Panc1 (cell line): ENCODE results near the gene ALK. TPM values are rescaled to one million over a fixed set of nuclear protein-coding genes. Genes with fewer than 3 reads are reported as not detected.
"Not testable (repeated sequence)": the region's sequence is repeated elsewhere in the genome, so short reads cannot be mapped to it uniquely, and the experiment has no call there.

Experiments used
- ATAC-seq: fragments of 200-7000 bp; cut with Tn5 transposase; 2 replicates; pipeline ENCODE4 v1.9.1; 2020; ENCODE audit warnings: mild to moderate bottlenecking, moderate library complexity
- BruUV-seq: library from RNA; stranded (reverse); fragments of 400-500 nt; replicated peaks from 2 replicates; lab custom pipeline; 2021; lab: Mats Ljungman, UMichigan
- CTCF ChIA-PET: fragments of 300-600 bp; sonication (Branson Sonifier 250); formaldehyde crosslinking; loops from one replicate; lab custom pipeline; 2022; ENCODE audit warnings: antibody characterized with exemption; lab: Charles Lee
- POLR2A ChIA-PET: fragments of 300-600 bp; sonication (Branson Sonifier 250); formaldehyde crosslinking; loops from one replicate; lab custom pipeline; 2022; ENCODE audit warnings: antibody characterized with exemption; lab: Charles Lee
- DNase-seq: peaks from one replicate; pipeline ENCODE4 v3.0.0-alpha.2; 2010; ENCODE audit warnings: low read depth, low spot score
- H3K27ac ChIP-seq: 2 replicates; pipeline ENCODE4 v1.5.1; 2011; ENCODE audit warnings: mild to moderate bottlenecking, low read length, inconsistent platforms
- H3K27me3 ChIP-seq: fragments of 200-500 bp; sonication (Bioruptor generic); 2 replicates; pipeline ENCODE4 v1.6.0; 2014; ENCODE audit warnings: low read length, inconsistent platforms; ENCODE audit not compliant: control insufficient read depth, insufficient read depth
- H3K36me3 ChIP-seq: fragments of 200-500 bp; sonication (Bioruptor generic); 2 replicates; pipeline ENCODE4 v1.5.1; 2014; ENCODE audit warnings: inconsistent platforms, mild to moderate bottlenecking, low read length, moderate library complexity; ENCODE audit not compliant: control insufficient read depth, insufficient read depth
- H3K4me1 ChIP-seq: 2 replicates; pipeline ENCODE4 v1.5.1; 2011; ENCODE audit warnings: inconsistent platforms, mild to moderate bottlenecking, low read length, moderate library complexity; ENCODE audit not compliant: control insufficient read depth, insufficient read depth
- H3K4me3 ChIP-seq, 2 experiments: 2 replicates each; pipeline ENCODE4 v1.5.1; 2011 to 2012; ENCODE audit warnings: low read depth in 2 of 2, low read length in 2 of 2, mild to moderate bottlenecking in 2 of 2, inconsistent platforms in 1 of 2, moderate library complexity in 1 of 2
- H3K9me3 ChIP-seq: fragments of 200-500 bp; sonication (Bioruptor generic); 2 replicates; pipeline ENCODE4 v1.5.1; 2014; ENCODE audit warnings: low read depth, mild to moderate bottlenecking, inconsistent platforms, low read length, moderate library complexity; ENCODE audit not compliant: control insufficient read depth, insufficient read depth
- POLR2AphosphoS5 ChIP-seq: IDR thresholded peaks from 2 replicates; pipeline ENCODE4 v1.6.1; 2012; ENCODE audit warnings: mild to moderate bottlenecking, low read depth, low read length, moderate library complexity
- SIN3A ChIP-seq: IDR thresholded peaks from 2 replicates; pipeline ENCODE4 v1.6.1; 2012; ENCODE audit warnings: low read depth, mild to moderate bottlenecking, low read length, moderate library complexity, borderline replicate concordance; ENCODE audit not compliant: insufficient read depth
- TCF7L2 ChIP-seq: IDR thresholded peaks from 2 replicates; pipeline ENCODE4 v1.6.1; 2011; ENCODE audit warnings: mild to moderate bottlenecking, low read depth, low read length, inconsistent platforms
- in situ Hi-C: cut with HindIII; loops from 2 replicates; pipeline ENCODE4 v1.10.0; 2016; ENCODE audit warnings: low sequenced_read_pairs, low pct_unique_long_range_greater_than_20kb
- intact Hi-C: fragments of 100-400 bp; cut with micrococcal nuclease; formaldehyde crosslinking; loops from one replicate; pipeline ENCODE4 v1.10.0; 2022; ENCODE audit not compliant: unreplicated experiment
- total RNA-seq: library from RNA; stranded (reverse); gene quantifications from one replicate; pipeline ENCODE4 v1.2.1, GENCODE V29; 2021; ENCODE audit not compliant: unreplicated experiment
- TF ChIP-seq, protein P1 (sequence below): fragments of 450-650 bp; IDR thresholded peaks from 2 replicates; pipeline ENCODE4 v1.5.1; 2017; ENCODE audit warnings: mild to moderate bottlenecking

ALK gene
- total RNA-seq, 1 experiment from 2014 or later = not detected

DNA sequence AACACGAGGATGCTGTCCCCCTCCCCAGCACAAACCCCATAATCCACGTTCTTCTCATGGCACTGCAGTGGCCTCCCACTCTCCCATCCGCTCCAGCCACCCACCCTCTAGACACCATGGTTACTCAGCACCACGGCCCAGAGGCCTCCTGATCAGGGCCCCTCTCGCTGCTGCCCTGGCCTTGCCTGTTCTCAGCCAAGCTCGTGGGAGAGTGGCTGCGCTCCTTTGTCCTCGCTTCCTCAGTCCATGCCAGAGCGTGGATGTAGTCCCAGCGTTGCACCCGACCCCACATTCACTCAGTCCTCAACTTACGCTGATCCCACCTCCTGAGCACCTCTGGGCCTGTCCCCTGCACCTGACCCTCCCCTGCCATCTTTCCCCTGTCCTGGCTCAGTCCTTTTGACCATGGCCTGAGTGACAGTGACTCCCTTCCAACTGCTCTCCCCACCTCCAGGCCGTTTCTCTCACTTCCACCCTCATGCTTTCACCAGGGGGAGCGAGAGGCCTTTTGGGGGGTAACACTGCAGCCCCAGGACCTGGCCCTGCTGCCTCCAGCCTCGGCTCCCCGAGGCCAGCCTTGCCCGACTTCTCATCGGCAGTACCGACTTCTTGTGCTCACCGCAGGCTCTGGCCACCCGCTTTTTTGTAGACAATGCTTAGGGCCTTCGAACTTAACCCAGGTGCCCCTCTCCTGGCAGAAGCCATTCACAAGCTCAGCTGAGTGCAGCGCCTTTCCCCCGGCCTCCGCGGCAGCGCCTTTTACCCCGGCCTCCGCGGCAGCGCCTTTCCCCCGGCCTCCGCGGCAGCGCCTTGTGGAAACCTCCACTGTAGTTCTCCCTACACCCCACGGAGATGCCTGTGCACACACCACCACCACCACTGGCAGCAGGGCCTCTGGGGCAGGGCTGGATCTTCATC is 674.7 kb downstream of the ALK start:
- H3K27me3 ChIP-seq = no peaks in the 10 kb centered on the region
- no peak overlapping the region for H3K27ac ChIP-seq
- H3K9me3 ChIP-seq = no peaks in the 10 kb centered on the region
- POLR2A ChIA-PET = no interaction called here
- no peaks in the 10 kb centered on the region for H3K4me1 ChIP-seq
- H3K36me3 ChIP-seq = no peaks in the 10 kb centered on the region
- intact Hi-C loops = no loop called here
- in situ Hi-C loops = no loop called here
- CTCF ChIA-PET = no interaction called here
- DNase-seq (no peak), ATAC-seq (peak; percentile 64)
- no peak for TF ChIP-seq POLR2AphosphoS5
- TF ChIP-seq SIN3A = no peak
- TF ChIP-seq, protein P1, sequence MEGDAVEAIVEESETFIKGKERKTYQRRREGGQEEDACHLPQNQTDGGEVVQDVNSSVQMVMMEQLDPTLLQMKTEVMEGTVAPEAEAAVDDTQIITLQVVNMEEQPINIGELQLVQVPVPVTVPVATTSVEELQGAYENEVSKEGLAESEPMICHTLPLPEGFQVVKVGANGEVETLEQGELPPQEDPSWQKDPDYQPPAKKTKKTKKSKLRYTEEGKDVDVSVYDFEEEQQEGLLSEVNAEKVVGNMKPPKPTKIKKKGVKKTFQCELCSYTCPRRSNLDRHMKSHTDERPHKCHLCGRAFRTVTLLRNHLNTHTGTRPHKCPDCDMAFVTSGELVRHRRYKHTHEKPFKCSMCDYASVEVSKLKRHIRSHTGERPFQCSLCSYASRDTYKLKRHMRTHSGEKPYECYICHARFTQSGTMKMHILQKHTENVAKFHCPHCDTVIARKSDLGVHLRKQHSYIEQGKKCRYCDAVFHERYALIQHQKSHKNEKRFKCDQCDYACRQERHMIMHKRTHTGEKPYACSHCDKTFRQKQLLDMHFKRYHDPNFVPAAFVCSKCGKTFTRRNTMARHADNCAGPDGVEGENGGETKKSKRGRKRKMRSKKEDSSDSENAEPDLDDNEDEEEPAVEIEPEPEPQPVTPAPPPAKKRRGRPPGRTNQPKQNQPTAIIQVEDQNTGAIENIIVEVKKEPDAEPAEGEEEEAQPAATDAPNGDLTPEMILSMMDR = no peak
- H3K4me3 ChIP-seq = no peak overlapping the region
- BruUV-seq = no TSS peak

DNA sequence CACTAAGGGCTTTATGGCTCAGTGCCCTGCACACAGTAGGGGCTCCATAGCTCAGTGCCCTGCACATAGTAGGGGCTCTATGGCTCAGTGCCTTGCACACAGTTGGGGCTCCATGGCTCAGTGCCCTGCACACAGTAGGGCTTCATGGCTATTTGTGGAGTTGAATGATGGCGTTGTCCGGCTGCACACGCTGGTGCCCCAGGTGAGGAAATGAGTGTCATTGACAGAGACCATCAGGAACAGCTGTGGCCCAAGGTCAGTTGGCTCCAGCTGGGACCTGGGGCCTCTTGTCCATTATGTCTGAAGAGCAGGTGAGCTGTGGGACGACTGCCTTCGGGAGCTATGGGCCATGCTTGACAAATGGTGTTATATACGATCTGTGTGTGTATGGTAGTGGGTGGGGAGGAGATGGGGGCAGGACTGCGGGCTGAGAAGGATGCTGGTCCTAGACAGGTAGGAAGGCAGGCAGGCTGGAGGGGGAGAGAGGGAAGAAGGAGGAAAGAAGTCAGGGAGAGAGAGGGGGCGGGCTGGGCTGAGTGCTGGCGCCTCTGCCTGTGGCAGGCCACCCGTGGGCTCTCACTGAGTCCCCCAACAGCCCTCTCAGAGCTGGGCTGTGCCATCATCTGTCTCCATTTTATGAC is 675.5 kb downstream of the ALK start:
- no peak for DNase-seq
- no peak for TF ChIP-seq TCF7L2
- POLR2A ChIA-PET = no interaction called here
- peak; percentile 44; the same call in 1 of the 2 replicates for ATAC-seq
- H3K4me1 ChIP-seq = no peaks in the 10 kb centered on the region
- H3K4me3 ChIP-seq = no peak overlapping the region
- no peaks in the 10 kb centered on the region for H3K36me3 ChIP-seq
- in situ Hi-C loops (no loop called here), intact Hi-C loops (no loop called here)
- no peaks in the 10 kb centered on the region for H3K9me3 ChIP-seq
- H3K27me3 ChIP-seq = no peaks in the 10 kb centered on the region
- CTCF ChIA-PET = interaction anchor here (0.6 kb wide), 1 partner anchor 1464 kb away, joined by 8 read pairs; no protein-coding TSS in a partner anchor
- H3K27ac ChIP-seq = no peak overlapping the region
- BruUV-seq = no TSS peak

DNA sequence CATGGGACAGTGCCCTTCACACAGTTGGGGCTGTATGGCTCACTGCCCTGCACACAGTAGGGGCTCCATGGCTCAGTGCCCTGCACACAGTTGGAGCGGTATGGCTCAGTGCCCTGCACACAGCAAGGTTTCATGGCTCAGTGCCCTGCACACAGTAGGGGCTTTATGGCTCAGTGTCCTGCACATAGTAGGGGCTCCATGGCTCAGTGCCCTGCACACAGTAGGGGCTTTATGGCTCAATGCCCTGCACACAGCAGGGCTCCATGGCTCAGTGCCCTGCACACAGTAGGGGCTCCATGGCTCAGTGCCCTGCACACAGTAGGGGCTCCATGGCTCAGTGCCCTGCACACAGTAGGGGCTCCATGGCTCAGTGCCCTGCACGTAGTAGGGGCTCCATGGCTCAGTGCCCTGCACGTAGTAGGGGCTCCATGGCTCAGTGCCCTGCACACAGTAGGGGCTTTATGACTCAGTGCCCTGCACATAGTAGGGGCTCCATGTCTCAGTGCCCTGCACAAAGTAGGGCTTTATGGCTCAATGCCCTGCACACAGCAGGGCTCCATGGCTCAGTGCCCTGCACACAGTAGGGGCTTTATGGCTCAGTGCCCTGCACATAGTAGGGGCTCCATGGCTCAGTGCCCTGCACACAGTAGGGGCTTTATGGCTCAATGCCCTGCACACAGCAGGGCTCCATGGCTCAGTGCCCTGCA is 676.2 kb downstream of the ALK start:
- ATAC-seq, H3K4me3 ChIP-seq, H3K27me3 ChIP-seq, intact Hi-C loops, H3K27ac ChIP-seq, in situ Hi-C loops, H3K36me3 ChIP-seq, BruUV-seq, H3K9me3 ChIP-seq, POLR2A ChIA-PET, H3K4me1 ChIP-seq, DNase-seq: not testable (repeated sequence)
- CTCF ChIA-PET = interaction anchor here (0.6 kb wide), 1 partner anchor 1464 kb away, joined by 8 read pairs; no protein-coding TSS in a partner anchor
